Duodenal mucosa (tissue), 2 donors: ENCODE data around the gene SERINC5.

Experiments
- H3K27ac ChIP-seq: one replicate; pipeline ENCODE4 v1.7.0; 2013; ENCODE audit warnings: low read depth, low read length
- H3K27me3 ChIP-seq, 2 donors: one replicate each; pipeline ENCODE4 v1.7.0; 2013; ENCODE audit warnings: low read length in 2 of 2, control low read depth in 1 of 2; ENCODE audit not compliant: insufficient read depth in 2 of 2, control insufficient read depth in 1 of 2
- H3K36me3 ChIP-seq, 2 donors: one replicate each; pipeline ENCODE4 v1.7.0; 2013; ENCODE audit warnings: low read length in 2 of 2, control low read depth in 1 of 2; ENCODE audit not compliant: insufficient read depth in 2 of 2, control insufficient read depth in 1 of 2
- H3K4me1 ChIP-seq, 2 donors: one replicate each; pipeline ENCODE4 v1.7.0; 2013; ENCODE audit warnings: low read length in 2 of 2, control low read depth in 1 of 2; ENCODE audit not compliant: insufficient read depth in 2 of 2, control insufficient read depth in 1 of 2
- H3K4me3 ChIP-seq, 2 donors: one replicate each; pipeline ENCODE4 v1.7.0; 2013; ENCODE audit warnings: low read length in 2 of 2, low read depth in 1 of 2
- H3K9ac ChIP-seq, 2 donors: one replicate each; pipeline ENCODE4 v1.7.0; 2013; ENCODE audit warnings: low read length in 2 of 2, low read depth in 1 of 2
- H3K9me3 ChIP-seq, 2 donors: one replicate each; pipeline ENCODE4 v1.7.0; 2013; ENCODE audit warnings: low read length in 2 of 2, control low read depth in 1 of 2; ENCODE audit not compliant: control insufficient read depth in 1 of 2

SERINC5 gene

GRCh38 chr5:80216753-80217596 lies 38.9 kb downstream of the SERINC5 start:
- H3K9me3 ChIP-seq: no peaks in the 10 kb centered on the region
- no peak overlapping the region for H3K9ac ChIP-seq
- peaks cover 8 to 12% of the 10 kb centered on the region in 2 donors for H3K4me1 ChIP-seq
- H3K27ac ChIP-seq: no peak overlapping the region
- no peaks in the 10 kb centered on the region for H3K36me3 ChIP-seq
- H3K4me3 ChIP-seq: no peak overlapping the region
- no peaks in the 10 kb centered on the region for H3K27me3 ChIP-seq

GRCh38 chr5:80216096-80216495 lies 39.8 kb downstream of the SERINC5 start:
- Histone ChIP-seq H3K9me3 (no peaks in the 10 kb centered on the region), H3K27ac (no peak overlapping the region), H3K4me1 (peaks cover 9 to 14% of the 10 kb centered on the region in 2 donors), H3K4me3 (no peak overlapping the region), H3K9ac (no peak overlapping the region), H3K27me3 (no peaks in the 10 kb centered on the region), H3K36me3 (no peaks in the 10 kb centered on the region)

GRCh38 chr5:80215523-80215922 lies 40.3 kb downstream of the SERINC5 start:
- Histone ChIP-seq H3K36me3 (no peaks in the 10 kb centered on the region), H3K4me3 (no peak overlapping the region), H3K27me3 (no peaks in the 10 kb centered on the region), H3K4me1 (peaks cover 9 to 11% of the 10 kb centered on the region in 2 donors), H3K27ac (no peak overlapping the region), H3K9me3 (no peaks in the 10 kb centered on the region), H3K9ac (no peak overlapping the region)

GRCh38 chr5:80213466-80213865 lies 42.4 kb downstream of the SERINC5 start:
- Histone ChIP-seq H3K9ac (no peak overlapping the region), H3K27ac (no peak overlapping the region), H3K4me1 (peaks cover 9 to 11% of the 10 kb centered on the region in 2 donors), H3K36me3 (no peaks in the 10 kb centered on the region), H3K4me3 (no peak overlapping the region), H3K9me3 (no peaks in the 10 kb centered on the region), H3K27me3 (no peaks in the 10 kb centered on the region)

- Histone ChIP-seq H3K36me3 (no peaks in the 10 kb centered on the region), H3K9ac (no peak overlapping the region), H3K9me3 (no peaks in the 10 kb centered on the region), H3K4me3 (no peak overlapping the region), H3K27me3 (no peaks in the 10 kb centered on the region), H3K4me1 (peaks cover 9 to 11% of the 10 kb centered on the region in 2 donors), H3K27ac (no peak overlapping the region)
Measured at GRCh38 chr5:80212171-80212667, 43.6 kb downstream of the SERINC5 start.

GRCh38 chr5:80211327-80211726 lies 44.5 kb downstream of the SERINC5 start:
- Histone ChIP-seq H3K9me3 (no peaks in the 10 kb centered on the region), H3K9ac (no peak overlapping the region), H3K27me3 (no peaks in the 10 kb centered on the region), H3K36me3 (no peaks in the 10 kb centered on the region), H3K4me1 (peaks cover 9 to 11% of the 10 kb centered on the region in 2 donors), H3K27ac (no peak overlapping the region), H3K4me3 (no peak overlapping the region)

- H3K27ac ChIP-seq: no peak overlapping the region
- peaks cover 14 to 16% of the 10 kb centered on the region in 2 donors for H3K4me1 ChIP-seq
- H3K9ac ChIP-seq: no peak overlapping the region
Measured at GRCh38 chr5:80210014-80210413, 45.8 kb downstream of the SERINC5 start.

GRCh38 chr5:80208381-80208780 lies 47.5 kb downstream of the SERINC5 start:
- H3K27ac ChIP-seq: no peak overlapping the region
- H3K27me3 ChIP-seq: no peaks in the 10 kb centered on the region
- H3K36me3 ChIP-seq: peaks cover 0 to 4% of the 10 kb centered on the region in 2 donors
- H3K9ac ChIP-seq: no peak overlapping the region
- H3K4me1 ChIP-seq: peaks cover 24 to 29% of the 10 kb centered on the region in 2 donors
- no peak overlapping the region for H3K4me3 ChIP-seq
- no peaks in the 10 kb centered on the region for H3K9me3 ChIP-seq

More at GRCh38 chr5:80210014-80210413, 45.8 kb downstream of the SERINC5 start:
- no peak overlapping the region for H3K4me3 ChIP-seq
- H3K36me3 ChIP-seq: no peaks in the 10 kb centered on the region
- H3K27me3 ChIP-seq: no peaks in the 10 kb centered on the region
- no peaks in the 10 kb centered on the region for H3K9me3 ChIP-seq

- Histone ChIP-seq H3K9ac (no peak overlapping the region), H3K27me3 (no peaks in the 10 kb centered on the region), H3K4me1 (peaks cover 24 to 29% of the 10 kb centered on the region in 2 donors), H3K27ac (no peak overlapping the region), H3K36me3 (peaks cover 0 to 6% of the 10 kb centered on the region in 2 donors), H3K4me3 (no peak overlapping the region), H3K9me3 (no peaks in the 10 kb centered on the region)
Measured at GRCh38 chr5:80207832-80208231, 48.0 kb downstream of the SERINC5 start.

GRCh38 chr5:80206282-80206681 lies 49.6 kb downstream of the SERINC5 start:
- no peak overlapping the region for H3K9ac ChIP-seq
- H3K27ac ChIP-seq: no peak overlapping the region
- H3K4me3 ChIP-seq: no peak overlapping the region
- peaks cover 0 to 20% of the 10 kb centered on the region in 2 donors for H3K36me3 ChIP-seq
- H3K27me3 ChIP-seq: no peaks in the 10 kb centered on the region
- peaks cover 13 to 20% of the 10 kb centered on the region in 2 donors for H3K4me1 ChIP-seq
- H3K9me3 ChIP-seq: no peaks in the 10 kb centered on the region
